GM18511 (cell line): Measurements from ENCODE around the gene PET100.

ENCODE experiments used
- ATAC-seq: cut with Tn5 transposase; IDR thresholded peaks from one replicate; pipeline ENCODE4 v1.9.1; 2021; ENCODE audit warnings: mild to moderate bottlenecking, moderate library complexity; ENCODE audit not compliant: unreplicated experiment

Gene PET100

GRCh38 chr19:7611541-7612279 is 17.9 kb upstream of the PET100 start:
- no peak for ATAC-seq

GRCh38 chr19:7612282-7613274 is 17.0 kb upstream of the PET100 start:
- ATAC-seq: no peak

GRCh38 chr19:7614859-7615741 is 14.5 kb upstream of the PET100 start:
- no peak for ATAC-seq

- ATAC-seq: no peak
Measured at GRCh38 chr19:7617172-7617571, 12.4 kb upstream of the PET100 start.

- no peak for ATAC-seq
Measured at GRCh38 chr19:7617735-7618134, 11.9 kb upstream of the PET100 start.

- no peak for ATAC-seq
Measured at GRCh38 chr19:7618348-7618747, 11.2 kb upstream of the PET100 start.

GRCh38 chr19:7618771-7619510 is 10.7 kb upstream of the PET100 start:
- no peak for ATAC-seq

GRCh38 chr19:7619671-7620441 is 9.7 kb upstream of the PET100 start:
- no peak for ATAC-seq

- ATAC-seq: no peak
Measured at GRCh38 chr19:7620442-7621412, 8.9 kb upstream of the PET100 start.

GRCh38 chr19:7622933-7623685 is 6.5 kb upstream of the PET100 start:
- ATAC-seq: no peak

- ATAC-seq: no peak
Measured at GRCh38 chr19:7623725-7624603, 5.6 kb upstream of the PET100 start.

GRCh38 chr19:7624810-7625209 is 4.8 kb upstream of the PET100 start:
- no peak for ATAC-seq

GRCh38 chr19:7625763-7626372 is 3.7 kb upstream of the PET100 start:
- no peak for ATAC-seq

- ATAC-seq: no peak
Measured at GRCh38 chr19:7627166-7627565, 2.4 kb upstream of the PET100 start.

- no peak for ATAC-seq
Measured at GRCh38 chr19:7628589-7629311, 843 bp upstream of the PET100 start.

- no peak for ATAC-seq
Measured at GRCh38 chr19:7631577-7631976, 2.0 kb downstream of the PET100 start.
